HG02970 (cell line): ENCODE measurements around the gene WDR7.
"Not testable (repeated sequence)": the region's sequence is repeated elsewhere in the genome, so short reads cannot be mapped to it uniquely, and the experiment has no call there.

Experiments
- ATAC-seq: cut with Tn5 transposase; IDR thresholded peaks from one replicate; pipeline ENCODE4 v1.9.1; 2021; ENCODE audit warnings: mild to moderate bottlenecking, moderate library complexity, moderate number of reproducible peaks; ENCODE audit not compliant: unreplicated experiment, low FRiP score

The WDR7 gene

DNA sequence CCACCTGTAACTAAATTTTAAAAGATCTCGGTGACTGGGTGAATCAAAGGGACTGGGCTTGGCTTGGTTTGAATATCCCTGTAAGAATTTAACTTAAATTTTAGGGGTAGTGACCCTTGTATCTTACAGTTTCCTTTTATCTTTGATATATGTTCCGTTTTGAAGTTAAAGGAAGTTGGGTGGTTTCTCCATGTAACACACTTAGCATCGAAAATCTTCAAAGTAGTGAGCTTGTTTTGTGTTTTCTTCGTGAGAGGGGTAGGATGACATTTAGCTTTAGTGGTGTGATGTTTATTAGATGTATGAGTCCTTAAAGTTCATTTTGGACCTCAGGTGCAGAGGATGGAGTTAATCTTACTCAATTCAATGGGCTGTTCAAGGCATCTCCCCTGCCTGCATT is 1.6 kb downstream of the WDR7 start:
- no peak for ATAC-seq

DNA sequence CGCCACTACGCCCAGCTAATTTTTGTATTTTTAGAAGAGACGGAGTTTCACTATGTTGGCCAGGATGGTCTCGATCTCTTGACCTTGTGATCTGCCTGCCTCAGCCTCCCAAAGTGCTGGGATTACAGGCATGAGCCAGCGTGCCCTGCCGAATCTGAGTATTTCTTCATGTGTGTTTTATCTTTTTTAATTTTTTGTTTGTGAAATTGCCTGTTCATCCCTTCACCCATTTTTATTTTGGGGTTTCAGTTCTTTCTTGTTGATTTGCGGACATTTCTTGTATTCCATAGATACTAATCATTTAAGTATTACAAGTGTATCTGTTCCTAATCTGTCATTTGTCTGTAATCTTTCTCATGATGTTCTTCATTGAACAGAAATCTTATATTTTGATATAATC is 3.1 kb downstream of the WDR7 start:
- not testable (repeated sequence) for ATAC-seq

DNA sequence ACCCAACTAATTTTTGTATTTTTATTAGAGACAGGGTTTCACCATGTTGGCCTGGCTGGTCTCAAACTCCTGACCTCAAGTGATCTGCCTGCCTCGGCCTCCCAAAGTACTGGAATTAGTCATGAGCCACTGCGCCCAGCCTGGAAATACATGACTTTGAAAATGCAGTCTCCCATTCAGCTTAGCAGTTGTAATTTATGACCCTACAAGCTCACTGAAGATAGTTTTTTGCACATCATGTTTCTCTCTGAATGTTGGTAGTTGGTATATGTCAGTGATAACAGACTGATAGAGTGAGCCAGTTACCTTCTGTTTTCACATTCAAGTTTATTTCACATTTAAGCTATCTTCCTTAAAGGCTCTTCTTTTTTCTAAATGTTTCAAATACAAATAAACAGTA is 7.1 kb downstream of the WDR7 start:
- ATAC-seq, result no peak

DNA sequence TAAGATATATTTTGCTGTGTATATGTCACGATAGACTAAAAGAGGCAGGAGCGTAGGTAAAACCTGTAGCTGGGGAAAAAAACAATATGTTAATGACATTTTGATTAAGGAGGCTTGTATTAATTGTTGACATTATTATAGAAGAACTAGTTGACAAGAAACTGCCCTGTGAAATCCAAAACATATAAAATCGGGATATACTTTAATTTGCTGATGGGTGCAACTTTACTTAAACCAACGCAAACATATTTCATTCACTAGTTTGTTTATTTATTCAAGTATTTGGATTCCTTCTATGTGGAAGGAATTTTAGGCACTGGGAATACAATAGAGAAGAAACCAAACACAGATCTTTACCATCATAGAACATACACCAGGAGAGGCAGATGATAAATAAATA is 8.0 kb downstream of the WDR7 start:
- ATAC-seq, result no peak

DNA sequence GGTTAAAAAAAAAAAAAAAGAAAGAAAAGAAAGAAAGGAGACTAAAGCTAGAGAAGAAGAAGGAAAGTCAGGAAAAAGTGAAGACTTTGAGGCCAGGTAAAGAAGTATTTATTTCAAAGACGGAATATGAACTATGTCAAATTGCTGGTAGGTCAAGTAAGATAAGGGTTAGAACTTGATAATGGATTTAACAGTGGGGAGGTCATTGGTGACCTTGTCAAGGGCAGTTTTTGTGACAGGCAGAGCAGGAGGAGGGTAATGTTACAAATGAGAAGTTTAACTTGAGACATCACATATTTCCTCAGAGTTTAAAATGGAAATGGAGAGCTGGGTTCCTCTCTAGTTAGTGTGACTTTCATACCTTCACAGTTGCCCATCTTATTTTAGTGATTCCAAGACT is 9.5 kb downstream of the WDR7 start:
- ATAC-seq, result no peak

DNA sequence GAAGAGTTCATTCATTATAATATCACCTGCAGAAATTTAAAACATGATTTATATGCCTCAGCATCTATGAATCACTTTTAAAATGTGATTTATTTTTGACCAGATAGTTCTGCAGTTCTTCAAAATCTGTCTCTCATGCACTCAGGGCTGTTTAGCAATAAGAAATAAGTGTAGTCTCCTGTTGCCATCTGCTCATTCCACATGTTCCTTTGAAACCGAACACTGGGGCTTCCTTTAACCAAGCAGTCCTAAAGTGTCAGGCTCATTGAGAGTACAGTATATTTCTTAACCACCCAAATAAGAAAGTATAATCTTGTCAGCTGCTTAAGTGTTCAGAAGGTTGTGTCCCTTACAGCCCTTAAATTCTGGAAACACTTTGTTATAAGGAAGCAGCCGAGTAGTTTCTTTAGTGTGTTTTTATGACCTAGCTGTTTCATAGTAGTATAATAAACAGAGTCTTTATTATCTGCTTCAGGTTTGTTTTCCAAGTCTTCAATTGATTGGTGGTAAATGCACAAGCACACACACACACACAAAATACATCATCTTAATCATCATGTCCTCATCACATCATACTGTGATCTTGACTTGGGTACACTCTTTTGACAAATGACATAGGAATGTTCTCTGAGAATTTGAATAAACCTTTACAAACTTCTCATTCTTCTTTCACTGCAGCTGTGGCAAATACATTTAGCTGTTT is 10.4 kb downstream of the WDR7 start:
- ATAC-seq, result no peak

DNA sequence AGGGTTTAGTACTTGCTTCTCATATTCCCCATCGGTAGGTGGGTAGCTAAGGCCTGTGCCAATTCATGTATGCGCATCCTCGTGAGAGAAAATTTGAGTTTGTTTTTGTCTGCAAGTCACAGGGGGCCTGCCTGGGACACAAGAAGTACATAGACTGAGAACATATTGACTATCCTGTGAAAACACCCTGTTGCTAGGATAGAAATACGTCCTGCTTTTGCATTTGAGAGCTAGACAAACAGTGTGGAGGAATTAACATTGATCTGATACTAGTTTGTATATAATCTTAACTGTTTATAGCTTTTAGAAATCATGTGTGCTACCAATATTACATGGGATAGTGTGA is 10.9 kb downstream of the WDR7 start:
- no peak for ATAC-seq

DNA sequence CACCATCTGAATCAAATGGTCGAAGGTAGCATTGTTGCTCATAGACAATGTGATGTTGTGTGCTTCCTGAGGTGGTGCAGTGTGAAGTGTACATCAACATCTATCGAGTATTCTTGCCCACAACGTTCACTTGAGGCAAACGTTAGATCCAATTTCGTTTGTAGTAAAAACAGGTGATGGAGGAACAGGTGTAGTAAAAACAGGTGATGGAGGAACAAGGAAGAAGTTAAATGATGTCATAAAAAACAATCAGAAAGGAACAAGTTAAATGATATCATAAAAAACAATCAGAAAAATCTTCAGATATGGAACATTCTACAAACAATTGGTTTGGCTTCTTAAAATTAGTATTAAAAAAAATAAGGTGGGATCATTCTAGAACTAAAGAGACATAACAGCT is 11.3 kb downstream of the WDR7 start:
- ATAC-seq, result no peak

DNA sequence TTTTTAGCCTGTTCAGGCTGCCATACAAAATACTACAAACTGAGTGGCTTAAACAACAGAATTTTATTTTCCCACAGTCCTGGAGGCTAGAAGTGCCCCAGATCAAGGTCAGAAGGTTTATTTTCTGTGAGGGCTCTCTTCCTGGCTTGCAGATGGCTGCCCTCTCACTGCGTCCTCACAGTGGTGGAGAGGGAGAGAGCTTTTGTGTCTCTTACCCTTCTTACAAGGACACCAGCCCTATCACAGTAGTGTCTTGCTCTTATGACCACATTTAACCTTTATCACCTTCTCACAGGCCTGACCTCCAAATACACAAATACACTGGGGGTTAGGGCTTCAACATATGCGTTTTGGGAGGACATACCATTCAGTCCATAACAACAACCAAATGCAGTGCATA is 11.7 kb downstream of the WDR7 start:
- no peak for ATAC-seq

DNA sequence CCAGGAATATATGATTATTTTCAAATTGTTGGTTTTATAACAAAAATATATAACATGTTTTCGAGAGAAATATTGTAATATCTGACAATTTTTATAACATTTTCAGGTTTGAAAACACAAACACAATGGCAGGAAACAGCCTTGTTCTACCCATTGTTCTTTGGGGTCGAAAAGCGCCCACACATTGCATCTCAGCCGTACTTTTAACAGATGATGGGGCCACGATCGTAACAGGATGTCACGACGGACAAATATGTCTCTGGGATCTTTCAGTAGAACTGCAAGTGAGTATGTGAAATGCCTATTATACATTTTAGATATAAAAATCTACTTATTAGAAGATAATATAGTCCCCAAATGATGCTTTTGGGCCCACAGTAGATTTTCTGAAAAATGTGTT is 21.2 kb downstream of the WDR7 start:
- no peak for ATAC-seq

DNA sequence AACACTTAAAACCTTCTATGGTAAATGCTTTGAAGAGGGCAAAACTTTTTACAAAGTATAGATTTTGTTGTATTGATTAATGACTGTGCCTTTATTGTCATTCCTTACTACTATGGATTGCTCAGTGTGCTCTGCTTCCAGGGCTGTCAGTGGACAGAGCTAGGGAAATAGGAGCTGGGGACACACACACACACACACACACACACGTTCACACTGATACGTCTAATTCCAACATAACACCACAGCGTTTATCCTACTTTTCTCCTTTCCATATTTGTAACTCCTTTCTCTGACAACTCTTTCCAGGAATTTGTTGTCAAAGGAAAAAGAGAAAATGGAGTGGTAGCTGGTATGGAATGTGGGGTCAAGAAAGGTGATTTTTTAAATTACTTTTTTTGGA is 21.8 kb downstream of the WDR7 start:
- ATAC-seq, result no peak

DNA sequence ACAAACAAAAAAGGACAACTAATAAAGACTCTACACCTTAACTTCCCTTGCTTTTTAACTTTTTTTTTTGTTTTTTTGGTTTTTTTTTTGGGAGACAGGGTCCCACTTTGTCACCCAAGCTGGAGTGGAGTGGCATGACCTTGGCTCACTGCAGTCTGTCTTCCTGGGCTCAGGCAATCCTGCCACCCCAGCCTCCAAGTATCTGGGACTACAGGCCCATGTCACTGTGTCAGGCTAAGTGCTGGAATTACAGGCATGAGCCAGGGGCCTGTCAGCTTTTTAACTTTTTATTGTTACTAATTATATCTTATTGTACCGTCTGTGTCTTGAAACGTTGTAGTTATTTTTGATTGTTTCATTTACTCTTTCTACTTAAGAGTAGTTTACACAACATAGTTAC is 25.5 kb downstream of the WDR7 start:
- no peak for ATAC-seq

DNA sequence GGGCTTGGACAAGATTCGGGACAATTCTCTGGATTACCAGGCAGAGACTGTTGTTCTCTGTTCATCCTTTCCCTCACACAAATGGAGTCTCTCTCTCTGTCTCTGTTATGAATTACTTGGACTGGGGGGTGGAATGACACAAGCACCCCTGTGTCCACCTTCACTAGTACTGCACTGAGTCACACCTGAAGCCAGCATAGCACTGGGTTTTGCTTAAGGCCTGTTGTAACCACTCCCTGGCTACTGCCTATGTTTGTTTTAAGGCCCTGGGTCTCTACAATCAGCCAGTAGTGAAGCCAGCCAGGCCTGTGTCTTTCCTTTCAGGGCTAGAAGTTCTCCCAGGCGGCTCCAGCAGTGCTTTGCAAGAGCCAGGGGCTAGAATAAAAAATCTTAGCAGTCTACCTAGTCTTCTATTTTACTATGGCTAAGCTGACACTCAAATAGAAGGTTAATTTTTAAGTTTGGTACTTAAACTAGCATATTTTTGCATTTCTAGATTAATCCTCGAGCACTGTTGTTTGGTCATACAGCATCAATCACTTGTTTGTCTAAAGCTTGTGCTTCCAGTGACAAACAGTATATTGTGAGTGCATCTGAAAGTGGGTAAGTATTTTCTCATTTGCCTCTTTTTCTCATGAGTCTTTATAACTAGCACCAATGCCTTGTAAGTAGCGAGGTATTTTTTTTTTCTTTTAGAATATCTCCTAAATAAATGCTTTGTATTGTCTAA is 27.8 kb downstream of the WDR7 start:
- no peak for ATAC-seq

DNA sequence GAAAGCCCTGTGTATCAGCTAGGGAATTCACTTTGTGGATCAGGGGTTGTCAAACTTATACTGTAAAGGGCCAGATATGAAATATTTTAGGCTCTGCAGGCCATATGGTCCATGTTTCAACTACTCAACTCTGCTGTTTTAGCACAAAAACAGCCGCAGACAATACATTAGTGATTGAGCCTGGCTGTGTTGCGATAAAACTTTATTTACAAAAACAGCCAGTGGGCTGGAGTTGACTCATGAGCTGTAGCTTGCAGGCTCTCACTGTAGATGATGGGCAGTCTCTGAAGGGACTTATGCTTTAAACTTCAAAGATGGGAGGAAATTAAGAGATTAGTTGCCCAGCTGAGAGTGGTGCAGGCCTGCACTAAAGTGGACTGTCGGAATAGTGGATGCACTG is 33.1 kb downstream of the WDR7 start:
- ATAC-seq, result no peak

DNA sequence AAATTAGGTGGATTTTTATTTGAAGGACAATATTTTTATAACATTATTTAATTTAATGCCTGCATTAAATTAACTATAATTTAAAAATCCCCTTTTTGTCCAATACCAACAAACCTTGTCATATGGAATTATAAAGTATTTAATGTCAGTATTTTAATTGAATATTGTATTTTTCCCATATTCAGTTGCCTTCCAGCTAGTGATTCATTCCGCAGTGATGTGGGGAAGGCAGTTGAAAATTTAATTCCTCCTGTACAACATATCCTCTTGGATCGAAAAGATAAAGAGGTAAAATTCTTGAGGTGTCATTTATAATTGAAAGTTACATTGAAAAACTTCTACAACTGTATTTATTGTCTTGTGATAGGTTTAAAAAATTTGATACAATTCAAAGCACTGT is 40.4 kb downstream of the WDR7 start:
- ATAC-seq, result no peak

DNA sequence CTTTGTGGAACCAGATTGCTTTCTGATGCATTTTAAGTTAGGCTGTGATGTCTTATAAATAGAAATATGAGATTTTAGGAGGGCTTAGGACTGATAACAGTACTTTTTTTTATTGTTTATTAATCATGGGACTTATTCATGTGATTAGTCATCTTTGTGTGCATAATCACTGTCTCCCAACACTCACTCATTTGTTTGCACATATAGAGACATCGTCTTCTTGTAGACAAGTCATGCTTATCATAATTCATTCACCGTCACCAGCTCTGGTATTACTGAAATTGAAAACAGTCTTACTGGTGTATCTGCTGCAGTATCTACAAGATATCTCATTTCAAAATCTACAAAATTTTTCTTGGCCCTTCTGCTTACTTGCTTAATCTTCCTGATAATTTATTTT is 45.8 kb downstream of the WDR7 start:
- no peak for ATAC-seq

DNA sequence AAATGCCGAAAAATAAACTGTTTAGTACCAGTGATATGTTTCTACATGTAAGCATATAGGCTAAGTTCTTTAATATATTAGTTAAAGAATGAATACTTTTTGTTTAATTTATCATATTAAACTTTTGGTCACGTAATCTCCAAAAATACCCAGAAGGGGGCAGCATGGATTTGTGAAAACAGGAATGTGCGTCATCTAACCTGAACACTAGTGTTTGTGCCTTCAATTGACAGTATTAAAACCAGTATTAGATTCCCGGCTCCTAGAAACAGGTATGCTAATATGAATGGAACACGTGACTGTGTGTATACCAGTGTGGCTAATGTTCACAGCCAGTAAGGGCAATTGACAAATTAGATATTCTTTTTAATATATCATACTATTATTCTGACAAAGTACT is 51.8 kb downstream of the WDR7 start:
- no peak for ATAC-seq

DNA sequence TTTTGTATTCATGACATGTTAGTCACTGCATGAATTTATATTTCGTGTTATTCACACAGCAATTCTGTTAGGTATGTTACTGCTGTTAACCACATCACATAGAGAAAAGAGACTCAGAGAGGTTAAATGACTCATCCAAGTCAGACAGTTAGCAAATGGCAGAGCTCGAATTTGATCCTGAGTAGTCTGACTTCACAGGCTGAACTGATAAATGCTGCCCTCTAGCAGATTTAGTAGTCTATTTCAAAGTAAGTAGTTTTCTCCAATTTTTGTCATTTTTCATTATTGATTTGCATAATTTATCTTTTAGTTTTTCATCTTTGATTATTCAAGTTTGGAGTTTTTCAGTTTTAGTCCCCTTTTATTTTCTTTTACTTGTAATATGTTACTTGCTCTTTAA is 58.3 kb downstream of the WDR7 start:
- ATAC-seq, result no peak

DNA sequence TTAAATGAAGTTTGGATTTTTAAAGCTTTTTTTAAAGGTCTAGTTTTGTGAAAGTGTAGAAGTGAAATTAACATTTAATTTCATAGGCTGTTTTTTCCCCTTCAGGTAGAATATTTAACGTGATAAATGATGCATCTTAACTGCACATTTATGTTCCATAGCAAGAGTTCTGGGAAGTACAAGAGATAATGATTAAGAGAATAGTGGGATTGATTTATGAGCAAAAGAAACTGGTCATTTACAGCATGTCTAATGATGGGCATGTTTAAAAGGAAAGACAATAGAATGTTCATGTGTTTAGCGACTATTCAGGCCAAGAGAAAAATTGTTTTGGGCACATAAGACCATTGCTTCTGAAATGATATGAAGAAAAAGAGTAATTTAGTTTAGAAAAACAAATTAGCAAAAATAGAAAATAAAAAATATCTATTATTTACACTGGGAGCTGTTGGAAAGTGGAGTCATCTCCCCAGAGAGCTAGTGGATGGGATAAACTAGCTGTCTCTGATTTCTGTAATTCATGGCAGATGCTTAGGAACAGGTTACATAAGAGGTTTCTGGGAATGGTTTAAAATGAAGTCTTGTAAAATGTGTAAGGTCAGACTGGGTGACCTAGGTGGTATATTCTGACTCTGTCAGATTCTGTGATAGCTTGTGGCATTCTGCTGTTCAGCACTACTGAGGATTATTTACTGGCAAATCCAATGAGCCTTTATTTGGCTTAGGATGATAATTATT is 60.7 kb downstream of the WDR7 start:
- ATAC-seq, result no peak

DNA sequence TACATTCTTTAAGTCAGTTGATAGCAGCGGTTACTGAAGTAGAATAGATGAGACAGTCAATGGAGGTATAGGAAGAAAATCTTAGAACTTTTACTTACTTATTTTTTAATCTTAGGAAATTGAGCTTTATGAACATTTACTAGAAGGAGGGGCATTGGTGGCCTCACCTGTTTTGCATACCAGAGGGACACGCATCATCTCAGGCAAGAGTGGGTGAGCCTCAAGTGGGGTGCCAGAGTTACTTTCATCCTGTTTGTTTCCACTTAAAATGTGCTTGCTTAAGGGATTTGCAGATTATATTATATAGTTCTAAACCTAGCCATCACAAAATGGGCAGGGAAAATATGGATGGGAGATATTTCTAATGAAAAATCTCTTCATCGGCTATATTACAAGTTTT is 61.6 kb downstream of the WDR7 start:
- ATAC-seq, result no peak

DNA sequence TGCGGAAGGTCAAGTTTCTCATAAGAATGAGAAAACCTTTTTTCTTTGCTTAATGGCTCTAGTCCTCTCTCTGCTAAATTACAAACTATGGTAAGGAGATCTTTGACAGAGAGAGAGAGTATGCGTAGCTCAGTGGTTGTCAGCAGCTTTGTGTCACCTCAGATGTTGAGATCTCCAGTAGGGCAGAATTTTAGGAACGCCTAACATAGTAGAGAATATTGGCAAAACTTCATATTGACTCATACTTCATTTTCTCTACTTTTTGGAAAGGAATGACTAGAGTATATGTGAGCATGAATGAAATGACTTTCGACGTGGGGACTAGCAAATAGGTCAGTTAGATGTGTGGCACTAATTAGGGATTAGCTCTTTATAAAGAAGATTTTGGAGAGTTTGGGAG is 64.0 kb downstream of the WDR7 start:
- no peak for ATAC-seq

DNA sequence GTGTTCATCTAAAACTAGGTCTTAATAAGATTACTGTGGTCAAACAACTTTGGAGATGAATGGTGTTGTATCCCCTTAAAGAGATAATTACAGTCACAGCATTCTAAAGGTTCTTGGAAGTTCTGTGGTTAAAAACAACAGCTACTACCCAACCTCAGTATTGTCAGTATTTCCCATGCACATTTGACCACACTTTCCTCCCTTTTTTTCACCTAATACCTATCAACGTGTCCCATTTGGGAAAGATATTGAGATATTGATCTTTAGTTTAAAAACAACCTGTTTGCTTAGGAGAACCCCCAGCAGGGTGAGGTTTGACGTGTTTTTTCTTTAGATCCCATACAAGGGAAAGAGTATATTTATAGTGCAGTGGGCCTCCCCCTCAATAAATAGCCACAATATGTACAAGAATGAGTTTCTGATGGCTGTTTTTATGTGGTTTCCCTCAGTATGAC is 65.6 kb downstream of the WDR7 start:
- ATAC-seq, result no peak
